HG03139 (cell line): ENCODE results near the gene MPRIP.
"Not testable (repeated sequence)": the region's sequence is repeated elsewhere in the genome, so short reads cannot be mapped to it uniquely, and the experiment has no call there.

ENCODE experiments used
- ATAC-seq: cut with Tn5 transposase; IDR thresholded peaks from one replicate; pipeline ENCODE4 v1.9.1; 2021; ENCODE audit not compliant: unreplicated experiment

MPRIP gene

DNA sequence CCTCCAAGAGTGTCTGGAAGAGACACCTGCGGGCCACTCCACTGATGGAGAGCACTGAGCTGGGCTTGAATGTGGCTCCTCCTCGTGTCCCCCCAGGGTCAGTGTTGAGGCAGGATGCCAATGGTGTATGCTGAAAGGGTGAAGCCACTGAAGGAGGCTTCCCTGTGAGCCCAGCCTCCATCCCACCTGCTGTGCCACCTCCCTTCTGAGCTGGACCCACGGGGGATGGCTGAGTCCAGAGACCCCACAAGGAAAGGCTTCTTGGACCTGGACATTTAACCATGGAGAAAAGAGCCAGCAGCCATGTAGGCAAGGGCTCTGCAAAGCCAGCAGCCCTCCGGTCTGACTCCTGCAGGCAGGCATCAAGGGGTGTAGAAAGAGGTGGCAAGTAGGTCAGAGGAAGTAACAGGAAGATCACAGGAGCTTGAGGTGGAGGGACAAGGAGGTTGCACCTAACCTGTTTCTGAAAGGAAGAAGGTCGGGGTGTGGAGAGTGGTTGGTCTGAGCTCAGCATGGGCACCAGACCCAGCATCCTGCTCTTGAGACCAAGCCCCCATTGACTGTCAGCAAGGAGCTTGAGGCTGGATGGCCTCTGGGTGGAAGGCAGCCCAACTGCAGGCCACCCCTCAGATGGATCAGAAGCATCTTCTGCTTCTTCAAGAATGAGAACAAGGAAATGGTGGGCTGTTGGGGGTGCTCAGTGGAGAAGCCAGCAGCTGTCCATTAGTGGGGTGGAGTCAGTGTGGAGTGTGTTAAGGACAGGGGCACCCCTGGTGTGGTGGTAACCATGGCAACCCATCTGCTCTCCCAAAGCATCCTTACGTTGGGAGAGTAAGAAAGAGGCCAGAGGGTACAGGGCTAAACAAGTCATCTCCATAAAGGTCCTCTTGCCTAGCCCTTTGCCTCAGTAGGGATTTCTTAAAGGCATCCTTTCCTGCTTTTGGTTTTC is 83.2 kb downstream of the MPRIP start:
- no peak for ATAC-seq

GRCh38 chr17:17126131-17127110 is 84.2 kb downstream of the MPRIP start:
- ATAC-seq, result no peak

DNA sequence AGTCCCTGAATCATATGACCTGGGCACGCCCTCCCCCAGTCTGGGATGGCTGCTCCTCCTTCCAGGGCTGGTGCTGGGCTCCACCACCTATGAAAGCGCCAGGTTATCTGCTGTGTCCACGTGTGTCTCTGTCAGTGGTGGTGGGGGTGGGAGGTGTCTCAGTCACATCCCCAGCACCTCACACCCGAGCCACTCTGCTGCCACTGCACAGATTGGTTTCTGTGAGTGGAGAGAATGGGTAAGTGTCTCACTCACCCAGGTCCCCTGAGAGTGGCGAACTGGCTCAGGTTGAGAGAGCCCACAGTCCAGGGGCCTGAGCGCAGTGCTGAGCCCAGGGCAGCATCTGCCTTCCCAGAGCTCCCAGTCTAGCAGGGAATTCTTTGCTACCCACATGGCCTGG is 84.9 kb downstream of the MPRIP start:
- no peak for ATAC-seq

GRCh38 chr17:17127730-17128291 is 85.6 kb downstream of the MPRIP start:
- no peak for ATAC-seq

- no peak for ATAC-seq
Observed at GRCh38 chr17:17128476-17129075, 86.3 kb downstream of the MPRIP start.

DNA sequence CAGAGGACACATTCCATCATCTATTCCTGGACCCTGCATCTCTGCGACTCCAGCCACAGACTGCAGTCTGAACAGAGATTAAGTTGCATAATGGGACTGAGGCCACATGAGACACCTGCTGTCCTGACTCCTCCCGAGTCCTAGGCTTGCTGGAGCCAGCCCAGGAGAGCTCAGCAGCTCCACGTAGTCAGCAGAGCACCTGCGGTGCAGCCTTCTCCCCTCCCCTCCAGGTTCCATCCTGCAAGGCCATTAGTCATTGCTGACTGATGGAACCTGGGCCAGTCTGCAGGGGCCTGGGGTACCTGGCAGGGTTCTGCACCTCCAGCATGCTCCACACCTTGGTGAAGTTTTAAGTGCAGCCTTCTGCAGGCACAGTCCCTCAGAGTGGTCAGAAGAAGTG is 87.2 kb downstream of the MPRIP start:
- no peak for ATAC-seq

- ATAC-seq, result no peak
Observed at GRCh38 chr17:17130077-17130844, 88.0 kb downstream of the MPRIP start.

DNA sequence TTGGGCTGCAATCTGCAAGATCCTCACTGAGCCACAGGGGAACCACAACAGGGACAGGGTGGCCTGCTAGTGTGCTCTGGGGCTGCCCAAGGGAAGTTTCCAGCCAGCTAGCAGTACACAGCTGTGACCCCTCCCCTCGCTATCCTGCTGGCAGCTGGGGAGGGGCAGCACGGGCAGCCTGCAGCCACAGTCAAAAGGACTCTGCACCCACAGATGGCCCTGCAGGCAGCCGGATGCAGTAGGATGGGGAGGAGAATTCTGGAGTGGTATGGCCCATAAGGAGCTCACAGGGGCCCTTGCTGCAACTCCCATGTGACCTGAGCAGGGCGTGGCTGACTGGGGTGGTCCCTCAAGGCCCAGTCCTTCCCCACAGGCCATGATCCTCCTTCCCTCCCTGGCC is 89.6 kb downstream of the MPRIP start:
- no peak for ATAC-seq

DNA sequence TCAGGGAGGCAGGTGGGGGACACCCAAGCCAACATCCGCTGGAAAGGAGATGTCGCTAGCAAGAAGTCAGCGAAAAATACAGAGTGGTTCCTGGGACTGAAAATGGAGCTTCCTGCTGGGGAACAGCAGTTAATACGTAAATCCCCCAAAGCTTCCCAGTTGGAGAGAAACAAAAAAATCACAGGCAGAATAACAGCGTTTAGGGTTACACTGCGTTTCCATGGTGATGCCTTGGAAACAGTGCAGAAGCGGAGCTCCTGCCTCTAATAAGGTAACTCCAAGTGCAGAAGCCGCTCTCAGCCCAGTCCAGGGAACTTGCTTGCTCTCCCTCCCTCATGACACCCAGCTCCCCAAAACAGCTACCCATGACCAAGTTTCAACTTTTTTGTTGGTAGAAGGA is 90.5 kb downstream of the MPRIP start:
- no peak for ATAC-seq

DNA sequence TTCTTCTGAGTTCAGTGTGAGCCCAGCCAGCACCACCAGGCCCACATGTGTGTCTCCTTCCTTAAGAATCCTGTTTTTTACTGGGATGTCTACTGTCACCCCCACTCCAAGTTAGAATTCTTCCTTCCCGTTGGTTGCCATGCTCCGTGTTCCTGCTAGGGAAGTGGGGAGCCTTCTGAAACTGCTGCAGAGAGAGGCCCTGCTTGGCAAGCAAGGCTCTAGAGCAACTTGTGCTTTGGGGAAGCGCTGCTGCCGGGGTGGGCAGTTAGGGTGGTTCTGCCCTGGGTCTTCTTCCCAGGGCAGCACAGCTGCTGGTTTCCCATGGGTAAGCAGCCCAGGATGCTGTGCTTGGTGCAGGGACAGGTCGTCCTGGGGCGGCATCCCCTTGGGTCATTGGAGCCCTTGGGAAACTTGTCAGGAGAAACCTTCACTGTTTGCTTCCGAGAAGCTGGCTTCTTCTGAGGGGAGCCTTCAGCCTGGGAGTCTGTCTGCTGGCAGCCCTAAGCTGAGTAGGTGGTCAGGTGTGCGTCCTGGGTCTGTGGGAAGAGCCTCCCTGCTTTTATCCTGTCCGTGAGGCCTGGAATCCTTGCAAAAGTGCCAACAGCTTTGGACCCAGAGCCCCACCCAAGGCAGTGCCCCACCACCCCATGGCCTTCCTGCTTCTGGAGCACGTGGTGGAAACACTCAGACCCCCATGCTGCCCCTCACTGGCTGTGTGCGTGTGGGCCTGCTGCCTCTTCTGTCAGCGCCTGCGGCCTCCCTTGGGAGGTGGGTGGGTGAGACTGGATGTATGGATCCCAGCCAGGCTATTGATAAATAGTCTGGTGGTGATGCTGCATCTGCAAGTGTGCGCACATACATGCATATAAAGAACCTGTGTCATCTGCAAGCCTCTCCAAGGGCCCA is 92.0 kb downstream of the MPRIP start:
- no peak for ATAC-seq

DNA sequence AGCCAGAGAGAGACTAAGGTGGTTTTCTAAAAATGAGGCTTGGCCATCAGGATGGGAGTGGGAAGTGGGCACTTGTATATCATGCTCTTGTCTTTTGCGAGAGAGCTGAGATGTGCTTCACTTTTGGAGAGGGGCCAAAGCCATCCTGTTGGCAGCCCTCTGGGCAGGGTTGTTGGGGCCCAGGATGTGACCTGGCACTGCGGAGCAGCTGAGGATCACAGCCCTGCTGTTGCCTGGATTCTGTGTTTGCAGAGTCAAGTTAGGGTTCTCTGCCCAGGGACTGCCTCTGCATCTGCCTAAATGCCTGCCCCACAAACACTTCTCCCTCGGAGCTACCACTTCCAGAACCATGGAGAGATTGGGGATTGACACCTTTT is 92.7 kb downstream of the MPRIP start:
- no peak for ATAC-seq

GRCh38 chr17:17136221-17136620 is 94.0 kb downstream of the MPRIP start:
- not testable (repeated sequence) for ATAC-seq

GRCh38 chr17:17137731-17138585 is 95.7 kb downstream of the MPRIP start:
- no peak for ATAC-seq

- ATAC-seq, result no peak
Observed at GRCh38 chr17:17139972-17140589, 97.8 kb downstream of the MPRIP start.

GRCh38 chr17:17140590-17140980 is 98.3 kb downstream of the MPRIP start:
- ATAC-seq, result no peak

- ATAC-seq, result no peak
Observed at GRCh38 chr17:17141279-17141678, 99.0 kb downstream of the MPRIP start.

- ATAC-seq, result no peak
Observed at GRCh38 chr17:17141860-17142552, 99.7 kb downstream of the MPRIP start.
